ENCODE measurements around the gene HSD17B1. TPM values are rescaled to one million over a fixed set of nuclear protein-coding genes. Genes with fewer than 3 reads are reported as not detected.
A peak's percentile ranks its signal among the peaks of the same experiment; 100 is the strongest.
"Not testable (repeated sequence)": the region's sequence is repeated elsewhere in the genome, so short reads cannot be mapped to it uniquely, and the experiment has no call there.

Gene HSD17B1
- 1.2 and 1.9 TPM in 2 replicates for total RNA-seq
- long read RNA-seq, result 0 reads

- H3K27me3 Mint-ChIP-seq (ENCODE audit: low read depth); H3K27ac Mint-ChIP-seq (ENCODE audit: unreplicated experiment): not testable (repeated sequence)
Measured at GRCh38 chr17:42552736-42553135, at the start of gene HSD17B1. TSS of gene HSD17B1 (plus strand) at chr17:42552923. CDS start at chr17:42552934, 11 bp downstream.

GRCh38 chr17:42502926-42503325, 49.8 kb upstream of the HSD17B1 start:
- TF ChIP-seq CTCF (conservative IDR thresholded peaks at IDR 0.05), result no peak

More at GRCh38 chr17:42552736-42553135, at the start of gene HSD17B1:
- Mint-ChIP-seq H3K4me3 (peak within 1 kb of the TSS; percentile 92), H3K4me1 (peaks cover 29% of the 10 kb centered on the region)
- H3K9me3 Mint-ChIP-seq; H3K36me3 Mint-ChIP-seq (ENCODE audit: low read depth); DNase-seq (ENCODE audit: low read depth, low spot score): not testable (repeated sequence)

GRCh38 chr17:42507671-42508070, 45.1 kb upstream of the HSD17B1 start:
- no peak overlapping the region for H3K4me3 Mint-ChIP-seq
- no peaks in the 10 kb centered on the region for H3K9me3 Mint-ChIP-seq
- no peak for TF ChIP-seq CTCF (conservative IDR thresholded peaks at IDR 0.05)
- peak overlapping the region; percentile 67 for H3K27ac Mint-ChIP-seq (ENCODE audit: unreplicated experiment)
- H3K27me3 Mint-ChIP-seq (ENCODE audit: low read depth), result no peaks in the 10 kb centered on the region
- no peak for DNase-seq (ENCODE audit: low read depth, low spot score)
- H3K36me3 Mint-ChIP-seq (ENCODE audit: low read depth), result peaks cover 7% of the 10 kb centered on the region
- H3K4me1 Mint-ChIP-seq, result peaks cover 15% of the 10 kb centered on the region

More at GRCh38 chr17:42502926-42503325, 49.8 kb upstream of the HSD17B1 start:
- Mint-ChIP-seq H3K27me3 (ENCODE audit: low read depth) (no peaks in the 10 kb centered on the region), H3K4me1 (peaks cover 15% of the 10 kb centered on the region), H3K27ac (ENCODE audit: unreplicated experiment) (no peak overlapping the region), H3K36me3 (ENCODE audit: low read depth) (peaks cover 18% of the 10 kb centered on the region), H3K9me3 (no peaks in the 10 kb centered on the region), H3K4me3 (no peak overlapping the region)
- DNase-seq (ENCODE audit: low read depth, low spot score), result no peak

GRCh38 chr17:42508426-42509165, 44.1 kb upstream of the HSD17B1 start:
- Mint-ChIP-seq H3K27me3 (ENCODE audit: low read depth) (no peaks in the 10 kb centered on the region), H3K36me3 (ENCODE audit: low read depth) (peaks cover 6% of the 10 kb centered on the region), H3K9me3 (no peaks in the 10 kb centered on the region), H3K27ac (ENCODE audit: unreplicated experiment) (no peak overlapping the region), H3K4me1 (peaks cover 15% of the 10 kb centered on the region), H3K4me3 (no peak overlapping the region)
- DNase-seq (ENCODE audit: low read depth, low spot score), result no peak
- no peak for TF ChIP-seq CTCF (conservative IDR thresholded peaks at IDR 0.05)

- peaks cover 15% of the 10 kb centered on the region for H3K4me1 Mint-ChIP-seq
- no peak overlapping the region for H3K27ac Mint-ChIP-seq (ENCODE audit: unreplicated experiment)
- no peaks in the 10 kb centered on the region for H3K9me3 Mint-ChIP-seq
- peaks cover 3% of the 10 kb centered on the region for H3K36me3 Mint-ChIP-seq (ENCODE audit: low read depth)
- no peak for DNase-seq (ENCODE audit: low read depth, low spot score)
- TF ChIP-seq CTCF (conservative IDR thresholded peaks at IDR 0.05), result no peak
- H3K27me3 Mint-ChIP-seq (ENCODE audit: low read depth), result no peaks in the 10 kb centered on the region
- no peak overlapping the region for H3K4me3 Mint-ChIP-seq
Measured at GRCh38 chr17:42509409-42509808, 43.3 kb upstream of the HSD17B1 start.

- Mint-ChIP-seq H3K36me3 (ENCODE audit: low read depth) (peaks cover 3% of the 10 kb centered on the region), H3K27me3 (ENCODE audit: low read depth) (no peaks in the 10 kb centered on the region), H3K27ac (ENCODE audit: unreplicated experiment) (no peak overlapping the region), H3K9me3 (no peaks in the 10 kb centered on the region), H3K4me3 (no peak overlapping the region), H3K4me1 (peaks cover 15% of the 10 kb centered on the region)
- TF ChIP-seq CTCF (conservative IDR thresholded peaks at IDR 0.05), result no peak
- no peak for DNase-seq (ENCODE audit: low read depth, low spot score)
Measured at GRCh38 chr17:42509841-42510240, 42.9 kb upstream of the HSD17B1 start.
